GM23338 (cell line): Measurements from ENCODE around the gene RPS19. TPM values are rescaled to one million over a fixed set of nuclear protein-coding genes. Genes with fewer than 3 reads are reported as not detected.
A peak's percentile ranks its signal among the peaks of the same experiment; 100 is the strongest.

Source experiments
- ATAC-seq: fragments of 200-7000 bp; cut with Tn5 transposase; 3 replicates; pipeline ENCODE4 v1.9.1; 2020
- DNase-seq: peaks from one replicate; pipeline ENCODE4 v3.0.0-alpha.2; 2015; ENCODE audit warnings: low spot score
- H2AFZ ChIP-seq: fragments of 200-600 bp; sonication (generic); 2 replicates; pipeline ENCODE4 v1.8.0; 2016; ENCODE audit warnings: antibody characterized with exemption, mild to moderate bottlenecking, moderate library complexity
- H3F3A ChIP-seq: fragments of 200-600 bp; sonication (generic); replicated peaks from 2 replicates; pipeline ENCODE4 v1.8.0; 2017; ENCODE audit warnings: antibody characterized with exemption, mixed run types, low read depth
- H3K27ac ChIP-seq: fragments of 200-600 bp; sonication (generic); 2 replicates; pipeline ENCODE4 v1.6.1; 2016; ENCODE audit warnings: low read depth
- H3K27me3 ChIP-seq: fragments of 200-600 bp; sonication (generic); 2 replicates; pipeline ENCODE4 v1.8.0; 2016; ENCODE audit warnings: mild to moderate bottlenecking, mixed run types, moderate library complexity; ENCODE audit not compliant: insufficient read depth
- H3K36me3 ChIP-seq: fragments of 200-600 bp; sonication (generic); 2 replicates; pipeline ENCODE4 v1.8.0; 2016; ENCODE audit warnings: mild to moderate bottlenecking; ENCODE audit not compliant: insufficient read depth
- H3K4me1 ChIP-seq: fragments of 200-600 bp; sonication (generic); 2 replicates; pipeline ENCODE4 v1.8.0; 2016; ENCODE audit warnings: mild to moderate bottlenecking, moderate library complexity; ENCODE audit not compliant: insufficient read depth
- H3K4me2 ChIP-seq: fragments of 200-600 bp; sonication (generic); 2 replicates; pipeline ENCODE4 v1.7.1; 2017; ENCODE audit warnings: mixed run types
- H3K4me3 ChIP-seq: fragments of 200-600 bp; sonication (generic); 2 replicates; pipeline ENCODE4 v1.6.1; 2016; ENCODE audit warnings: mixed run types
- H3K79me2 ChIP-seq: fragments of 200-600 bp; sonication (generic); replicated peaks from 2 replicates; pipeline ENCODE4 v1.8.0; 2017; ENCODE audit warnings: mild to moderate bottlenecking; ENCODE audit not compliant: insufficient read depth
- H3K9me2 ChIP-seq: fragments of 200-600 bp; sonication (generic); 2 replicates; pipeline ENCODE4 v1.8.0; 2017; ENCODE audit not compliant: insufficient read depth
- H4K20me1 ChIP-seq: fragments of 200-600 bp; sonication (generic); replicated peaks from 2 replicates; pipeline ENCODE4 v1.8.0; 2017; ENCODE audit warnings: mild to moderate bottlenecking; ENCODE audit not compliant: insufficient read depth
- H3K27ac Mint-ChIP-seq: 2 replicates; pipeline ENCODE4 v1.8.0; 2020; ENCODE audit warnings: inconsistent platforms, mild to moderate bottlenecking, moderate library complexity, mixed read lengths
- H3K27me3 Mint-ChIP-seq: 3 replicates; pipeline ENCODE4 v1.8.0; 2022; ENCODE audit warnings: low read depth, mild to moderate bottlenecking, moderate library complexity, mixed read lengths, inconsistent platforms; ENCODE audit not compliant: insufficient read depth, poor library complexity
- H3K36me3 Mint-ChIP-seq: 3 replicates; pipeline ENCODE4 v1.8.0; 2021; ENCODE audit warnings: low read depth, mild to moderate bottlenecking, inconsistent platforms, moderate library complexity, mixed read lengths
- H3K4me1 Mint-ChIP-seq: 3 replicates; pipeline ENCODE4 v1.8.0; 2020; ENCODE audit warnings: mild to moderate bottlenecking, inconsistent platforms, mixed read lengths
- H3K4me3 Mint-ChIP-seq: 3 replicates; pipeline ENCODE4 v1.8.0; 2021; ENCODE audit warnings: moderate library complexity, mild to moderate bottlenecking, inconsistent platforms, mixed read lengths
- H3K9me3 Mint-ChIP-seq: 3 replicates; pipeline ENCODE4 v1.8.0; 2020; ENCODE audit warnings: moderate library complexity, mild to moderate bottlenecking, inconsistent platforms, mixed read lengths
- EZH2 ChIP-seq: fragments of 200-600 bp; sonication (generic); IDR thresholded peaks from one replicate; pipeline ENCODE4 v1.8.0; 2017; ENCODE audit warnings: antibody characterized with exemption, mild to moderate bottlenecking, low read depth; ENCODE audit not compliant: unreplicated experiment
- JUNB ChIP-seq: IDR thresholded peaks from one replicate; pipeline ENCODE4 v1.6.1; 2016; ENCODE audit warnings: antibody characterized with exemption; ENCODE audit not compliant: unreplicated experiment
- STAT1 ChIP-seq: IDR thresholded peaks from one replicate; pipeline ENCODE4 v1.6.1; 2016; ENCODE audit warnings: antibody characterized with exemption; ENCODE audit not compliant: unreplicated experiment
- polyA plus RNA-seq: library from polyadenylated mRNA; unstranded; fragments of >200 nt; fragmentation: Nextera tagmentation; extraction: Ambion mirVana; gene quantifications from 2 replicates; pipeline ENCODE4 v1.2.1, GENCODE V29; 2016
- total RNA-seq: library from RNA; depleted of rRNA; stranded (reverse); fragments of >200 nt; shearing (Covaris generic); gene quantifications from 2 replicates; pipeline ENCODE4 v1.2.3, GENCODE V29; 2014
- TF ChIP-seq, protein P1 (sequence below), 2 experiments: fragments of 200-600 bp in 1 of 2; sonication (generic) in 1 of 2; conservative IDR thresholded peaks; 2 replicates each; pipeline versions ENCODE4 v1.5.1 to v1.6.1; 2016 to 2017; ENCODE audit warnings: antibody characterized with exemption in 2 of 2, low read depth in 2 of 2, mild to moderate bottlenecking in 2 of 2, moderate library complexity in 1 of 2
- TF ChIP-seq, protein P2 (sequence below): IDR thresholded peaks from one replicate; pipeline ENCODE4 v1.6.1; 2018; ENCODE audit warnings: antibody characterized with exemption; ENCODE audit not compliant: unreplicated experiment

The RPS19 gene
- total and polyA plus RNA-seq, 2 experiments from 2014 or later: 1,798 to 4,073 TPM

DNA sequence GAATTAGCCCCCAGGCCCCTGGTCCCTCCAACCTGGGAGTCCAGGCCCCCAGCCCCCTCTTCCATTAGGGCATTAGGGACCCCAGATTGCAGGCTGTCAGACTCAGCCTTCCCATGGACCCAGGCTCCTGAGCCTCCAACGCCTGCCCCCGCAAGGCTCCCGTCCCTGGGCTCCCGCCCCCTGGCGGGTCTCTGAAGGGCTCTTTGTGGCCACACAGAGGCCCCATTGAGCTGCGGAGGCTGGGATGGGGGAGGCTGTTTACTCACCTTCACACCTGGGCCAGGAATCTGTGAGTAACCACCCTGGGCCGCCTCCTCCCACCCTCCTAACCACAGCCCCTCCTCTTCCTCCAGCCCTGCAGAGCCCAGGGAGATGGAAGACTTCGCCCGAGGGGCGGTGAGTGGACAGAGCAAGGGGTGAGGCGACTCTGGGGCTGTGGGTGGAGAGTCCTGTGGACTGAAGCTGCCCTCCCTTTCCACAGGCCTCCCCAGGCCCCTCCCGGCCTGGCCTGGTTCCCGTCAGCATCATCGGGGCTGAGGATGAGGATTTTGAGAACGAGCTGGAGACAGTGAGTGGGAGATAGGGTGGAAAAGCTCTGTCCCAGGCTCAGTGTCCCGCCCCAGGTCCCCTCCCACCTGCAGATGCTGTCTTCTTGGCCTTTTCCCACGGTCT is 27.8 kb downstream of the RPS19 start:
- H3K4me1 Mint-ChIP-seq: peaks cover 39% of the 10 kb centered on the region
- Histone ChIP-seq H3K27ac (peak overlapping the region; percentile 86; the same call in 1 of the 2 replicates), H2AFZ (no peak overlapping the region), H4K20me1 (peaks cover 4% of the 10 kb centered on the region; the same call in 1 of the 2 replicates), H3K27me3 (peaks cover 7% of the 10 kb centered on the region), H3F3A (peaks cover 22% of the 10 kb centered on the region), H3K4me2 (peak overlapping the region; percentile 73), H3K4me1 (peaks cover 26% of the 10 kb centered on the region), H3K36me3 (no peaks in the 10 kb centered on the region), H3K9me2 (no peaks in the 10 kb centered on the region), H3K79me2 (peaks cover 6% of the 10 kb centered on the region; the same call in 1 of the 2 replicates), H3K4me3 (peak overlapping the region; percentile 38)
- H3K27me3 Mint-ChIP-seq: peaks cover 9% of the 10 kb centered on the region
- ATAC-seq (peak; percentile 59), DNase-seq (peak; percentile 92)
- H3K27ac Mint-ChIP-seq: no peak overlapping the region
- peaks cover 16% of the 10 kb centered on the region; the same call in 2 of the 3 replicates for H3K36me3 Mint-ChIP-seq
- H3K9me3 Mint-ChIP-seq: peaks cover 7% of the 10 kb centered on the region; the same call in 2 of the 3 replicates
- peak overlapping the region; percentile 11; the same call in 2 of the 3 replicates for H3K4me3 Mint-ChIP-seq
- no peak for TF ChIP-seq EZH2
- TF ChIP-seq, protein P1, sequence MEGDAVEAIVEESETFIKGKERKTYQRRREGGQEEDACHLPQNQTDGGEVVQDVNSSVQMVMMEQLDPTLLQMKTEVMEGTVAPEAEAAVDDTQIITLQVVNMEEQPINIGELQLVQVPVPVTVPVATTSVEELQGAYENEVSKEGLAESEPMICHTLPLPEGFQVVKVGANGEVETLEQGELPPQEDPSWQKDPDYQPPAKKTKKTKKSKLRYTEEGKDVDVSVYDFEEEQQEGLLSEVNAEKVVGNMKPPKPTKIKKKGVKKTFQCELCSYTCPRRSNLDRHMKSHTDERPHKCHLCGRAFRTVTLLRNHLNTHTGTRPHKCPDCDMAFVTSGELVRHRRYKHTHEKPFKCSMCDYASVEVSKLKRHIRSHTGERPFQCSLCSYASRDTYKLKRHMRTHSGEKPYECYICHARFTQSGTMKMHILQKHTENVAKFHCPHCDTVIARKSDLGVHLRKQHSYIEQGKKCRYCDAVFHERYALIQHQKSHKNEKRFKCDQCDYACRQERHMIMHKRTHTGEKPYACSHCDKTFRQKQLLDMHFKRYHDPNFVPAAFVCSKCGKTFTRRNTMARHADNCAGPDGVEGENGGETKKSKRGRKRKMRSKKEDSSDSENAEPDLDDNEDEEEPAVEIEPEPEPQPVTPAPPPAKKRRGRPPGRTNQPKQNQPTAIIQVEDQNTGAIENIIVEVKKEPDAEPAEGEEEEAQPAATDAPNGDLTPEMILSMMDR (conservative IDR thresholded peaks at IDR 0.05; ENCODE audit: low read depth in 2 of 2): peak; percentile 38 to 65; a peak in 3 of 4 replicates

DNA sequence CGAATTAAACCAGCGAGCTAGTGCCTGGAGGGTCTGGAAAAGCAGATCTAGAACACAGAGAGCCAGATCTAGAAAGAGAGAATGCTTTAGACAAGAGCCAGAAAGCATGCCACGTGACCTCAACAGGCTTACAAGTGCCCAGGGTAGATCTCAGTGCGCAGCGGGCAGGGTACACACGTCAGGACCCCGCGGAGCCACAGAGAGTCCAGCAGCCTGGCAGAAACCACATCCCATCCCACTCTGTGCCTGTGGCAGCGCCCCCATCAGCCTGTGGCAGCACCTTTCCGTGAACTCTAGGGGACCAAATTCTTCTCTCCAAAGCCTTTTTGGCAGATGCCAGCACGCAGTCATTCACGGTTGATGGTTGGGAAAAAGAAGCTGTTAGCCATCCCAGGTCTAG is 28.9 kb downstream of the RPS19 start:
- H3K79me2 ChIP-seq: peaks cover 6% of the 10 kb centered on the region; the same call in 1 of the 2 replicates
- Mint-ChIP-seq H3K4me3 (no peak overlapping the region), H3K27me3 (peaks cover 9% of the 10 kb centered on the region), H3K4me1 (peaks cover 42% of the 10 kb centered on the region), H3K27ac (no peak overlapping the region), H3K9me3 (peaks cover 3% of the 10 kb centered on the region; the same call in 1 of the 3 replicates), H3K36me3 (peaks cover 19% of the 10 kb centered on the region; the same call in 2 of the 3 replicates)
- H3K36me3 ChIP-seq: no peaks in the 10 kb centered on the region
- TF ChIP-seq, protein P1 (conservative IDR thresholded peaks at IDR 0.05; ENCODE audit: low read depth in 2 of 2): peak; percentile 24 to 36
- TF ChIP-seq JUNB: no peak
- no peak overlapping the region for H2AFZ ChIP-seq
- DNase-seq (no peak), ATAC-seq (no peak)
- no peaks in the 10 kb centered on the region for H3K27me3 ChIP-seq
- peaks cover 15% of the 10 kb centered on the region for H3F3A ChIP-seq
- no peak overlapping the region for H3K27ac ChIP-seq
- H3K4me1 ChIP-seq: peaks cover 26% of the 10 kb centered on the region
- no peak overlapping the region for H3K4me3 ChIP-seq
- H3K4me2 ChIP-seq: no peak overlapping the region
- H4K20me1 ChIP-seq: peaks cover 4% of the 10 kb centered on the region; the same call in 1 of the 2 replicates
- no peaks in the 10 kb centered on the region for H3K9me2 ChIP-seq

DNA sequence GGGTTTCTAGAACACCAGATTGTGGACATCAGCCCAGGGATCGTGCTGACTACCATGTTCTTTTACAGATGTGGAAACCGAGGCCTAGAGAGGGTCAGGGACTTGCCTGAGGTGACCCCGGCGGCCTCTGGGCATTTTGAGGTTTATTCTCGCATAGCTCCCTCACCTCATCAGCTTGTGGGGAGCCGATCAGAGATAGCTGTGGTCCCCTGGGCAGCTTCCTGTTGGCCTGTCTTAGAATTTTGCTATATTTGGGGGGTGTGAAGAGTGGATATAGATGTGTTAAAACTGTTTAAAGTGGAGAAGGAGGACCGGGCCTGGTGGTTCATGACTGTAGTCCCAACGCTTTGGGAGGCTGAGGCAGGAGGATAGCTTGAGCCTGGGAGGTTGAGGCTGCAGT is 29.8 kb downstream of the RPS19 start:
- Histone ChIP-seq H3K9me2 (no peaks in the 10 kb centered on the region), H3F3A (peaks cover 15% of the 10 kb centered on the region), H3K27ac (no peak overlapping the region), H3K27me3 (no peaks in the 10 kb centered on the region), H4K20me1 (peaks cover 4% of the 10 kb centered on the region; the same call in 1 of the 2 replicates), H2AFZ (no peak overlapping the region), H3K4me1 (peaks cover 22% of the 10 kb centered on the region), H3K4me3 (no peak overlapping the region), H3K4me2 (no peak overlapping the region), H3K79me2 (peaks cover 3% of the 10 kb centered on the region; the same call in 1 of the 2 replicates), H3K36me3 (no peaks in the 10 kb centered on the region)
- no peak overlapping the region for H3K27ac Mint-ChIP-seq
- no peak for ATAC-seq
- peaks cover 3% of the 10 kb centered on the region; the same call in 1 of the 3 replicates for H3K9me3 Mint-ChIP-seq
- no peak for DNase-seq
- H3K4me3 Mint-ChIP-seq: no peak overlapping the region
- H3K27me3 Mint-ChIP-seq: peaks cover 9% of the 10 kb centered on the region
- H3K36me3 Mint-ChIP-seq: peaks cover 19% of the 10 kb centered on the region; the same call in 2 of the 3 replicates
- peaks cover 41% of the 10 kb centered on the region for H3K4me1 Mint-ChIP-seq
- no peak for TF ChIP-seq EZH2
- no peak for TF ChIP-seq STAT1
- TF ChIP-seq, protein P2, sequence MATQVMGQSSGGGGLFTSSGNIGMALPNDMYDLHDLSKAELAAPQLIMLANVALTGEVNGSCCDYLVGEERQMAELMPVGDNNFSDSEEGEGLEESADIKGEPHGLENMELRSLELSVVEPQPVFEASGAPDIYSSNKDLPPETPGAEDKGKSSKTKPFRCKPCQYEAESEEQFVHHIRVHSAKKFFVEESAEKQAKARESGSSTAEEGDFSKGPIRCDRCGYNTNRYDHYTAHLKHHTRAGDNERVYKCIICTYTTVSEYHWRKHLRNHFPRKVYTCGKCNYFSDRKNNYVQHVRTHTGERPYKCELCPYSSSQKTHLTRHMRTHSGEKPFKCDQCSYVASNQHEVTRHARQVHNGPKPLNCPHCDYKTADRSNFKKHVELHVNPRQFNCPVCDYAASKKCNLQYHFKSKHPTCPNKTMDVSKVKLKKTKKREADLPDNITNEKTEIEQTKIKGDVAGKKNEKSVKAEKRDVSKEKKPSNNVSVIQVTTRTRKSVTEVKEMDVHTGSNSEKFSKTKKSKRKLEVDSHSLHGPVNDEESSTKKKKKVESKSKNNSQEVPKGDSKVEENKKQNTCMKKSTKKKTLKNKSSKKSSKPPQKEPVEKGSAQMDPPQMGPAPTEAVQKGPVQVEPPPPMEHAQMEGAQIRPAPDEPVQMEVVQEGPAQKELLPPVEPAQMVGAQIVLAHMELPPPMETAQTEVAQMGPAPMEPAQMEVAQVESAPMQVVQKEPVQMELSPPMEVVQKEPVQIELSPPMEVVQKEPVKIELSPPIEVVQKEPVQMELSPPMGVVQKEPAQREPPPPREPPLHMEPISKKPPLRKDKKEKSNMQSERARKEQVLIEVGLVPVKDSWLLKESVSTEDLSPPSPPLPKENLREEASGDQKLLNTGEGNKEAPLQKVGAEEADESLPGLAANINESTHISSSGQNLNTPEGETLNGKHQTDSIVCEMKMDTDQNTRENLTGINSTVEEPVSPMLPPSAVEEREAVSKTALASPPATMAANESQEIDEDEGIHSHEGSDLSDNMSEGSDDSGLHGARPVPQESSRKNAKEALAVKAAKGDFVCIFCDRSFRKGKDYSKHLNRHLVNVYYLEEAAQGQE: no peak
- TF ChIP-seq, protein P1 (conservative IDR thresholded peaks at IDR 0.05; ENCODE audit: low read depth in 2 of 2): no peak
